ENCODE results near the gene MAFB.

Gene MAFB

GRCh38 chr20:40691566-40692239, 2.7 kb upstream of the MAFB start:
- H3K27me3 ChIP-seq (replicated peaks), result peaks cover 61% of the 10 kb centered on the region
- no peak for TF ChIP-seq CTCF (IDR thresholded peaks at IDR 0.05; ENCODE audit: low read depth, low read length, missing control alignments)
- H3K36me3 ChIP-seq (replicated peaks), result no peaks in the 10 kb centered on the region
- no peak overlapping the region for H3K27ac ChIP-seq
- no peak overlapping the region for H3K4me3 ChIP-seq (ENCODE audit: low read depth, low read length)
- no peak for DNase-seq
- in situ Hi-C loops (cut with HindIII; ENCODE audit: low pct_ligation_motif_present, low sequenced_read_pairs), result no loop called here

DNA sequence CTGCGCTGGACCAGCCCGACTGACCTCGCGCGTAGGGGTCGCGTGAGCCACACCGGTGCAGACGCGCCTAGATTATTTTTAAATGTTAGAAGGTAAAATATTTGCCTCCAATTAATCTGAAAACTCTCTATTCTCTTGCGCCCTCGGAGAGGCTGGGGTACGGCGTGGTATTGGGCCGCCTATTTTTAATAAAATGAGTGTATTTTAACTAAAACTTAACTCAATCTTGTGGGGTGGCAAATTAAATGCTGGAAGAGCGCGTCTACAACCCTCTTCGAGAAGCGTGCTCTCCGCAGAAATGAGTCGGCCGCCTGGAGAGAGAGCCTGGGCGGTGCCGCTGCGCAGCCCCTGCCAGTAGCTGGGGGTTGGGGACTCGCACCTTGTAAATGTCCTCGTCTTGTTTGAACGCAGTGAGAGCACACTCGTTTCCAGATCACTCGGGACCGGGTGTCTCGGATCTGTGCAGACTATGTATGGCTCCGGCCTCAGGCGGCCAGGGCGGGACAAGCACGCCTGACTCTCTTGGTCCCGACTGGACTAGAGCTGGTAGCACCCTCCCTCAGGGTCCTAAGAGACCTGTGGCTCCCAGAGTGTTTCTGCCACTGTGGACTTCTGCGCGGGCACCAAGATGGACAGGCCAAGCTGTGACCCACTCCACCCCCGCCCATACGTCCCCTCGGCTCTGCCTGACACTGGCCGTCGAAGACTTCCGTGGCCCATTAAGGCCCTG, 2.0 kb upstream of the MAFB start:
- TF ChIP-seq CTCF (IDR thresholded peaks at IDR 0.05; ENCODE audit: low read depth, low read length, missing control alignments), result no peak
- H3K27ac ChIP-seq, result no peak overlapping the region
- DNase-seq, result no peak
- no peaks in the 10 kb centered on the region for H3K36me3 ChIP-seq (replicated peaks)
- in situ Hi-C loops (cut with HindIII; ENCODE audit: low pct_ligation_motif_present, low sequenced_read_pairs), result no loop called here
- H3K27me3 ChIP-seq (replicated peaks), result peaks cover 61% of the 10 kb centered on the region
- H3K4me3 ChIP-seq (ENCODE audit: low read depth, low read length), result no peak overlapping the region

DNA sequence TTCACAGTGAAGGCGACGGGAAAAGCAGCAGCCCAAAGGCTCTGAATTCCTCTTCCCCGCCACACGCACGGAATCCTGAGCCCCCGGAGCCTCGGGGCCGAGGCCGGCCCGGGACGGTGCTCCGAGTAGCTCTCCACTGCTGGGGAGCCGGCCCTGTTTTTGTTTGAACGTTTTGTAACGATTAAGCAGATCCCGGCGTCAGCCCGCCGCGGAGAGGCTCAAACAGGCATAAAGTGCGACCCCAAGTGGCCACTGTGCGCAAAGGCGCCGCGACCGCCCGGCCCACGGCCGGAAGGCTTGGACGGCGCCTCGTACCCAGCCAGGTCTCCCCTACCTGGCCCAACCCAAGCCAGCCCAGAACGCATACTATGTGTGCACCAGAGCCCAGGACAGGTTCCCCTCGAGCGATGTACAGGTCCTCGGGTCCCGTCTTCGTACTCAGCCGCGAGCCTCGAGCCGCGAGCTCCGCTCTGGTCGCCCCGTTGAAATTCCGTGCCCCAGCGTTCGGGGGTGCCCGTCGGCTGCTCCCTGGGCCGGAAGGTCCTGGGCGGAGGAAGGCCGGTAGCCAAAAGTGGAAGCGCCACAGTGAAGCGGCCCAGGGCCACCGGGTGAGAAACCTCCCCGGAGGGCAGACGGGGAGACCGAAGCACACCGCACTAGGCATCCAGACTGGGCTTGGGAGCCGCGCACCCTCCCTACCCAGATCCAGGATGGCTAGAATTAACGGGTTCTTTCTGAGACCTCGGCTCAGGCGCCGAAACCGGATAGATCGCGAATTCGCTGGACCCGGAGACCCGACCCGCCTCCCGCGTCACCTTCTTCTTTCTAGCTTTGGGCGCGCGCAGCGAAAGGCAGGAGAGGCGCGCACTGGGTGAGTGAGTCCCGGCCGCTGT, 1.2 kb upstream of the MAFB start:
- peak overlapping the region; percentile 3 for H3K27ac ChIP-seq
- peak; percentile 94 for TF ChIP-seq CTCF (IDR thresholded peaks at IDR 0.05; ENCODE audit: low read depth, low read length, missing control alignments)
- H3K27me3 ChIP-seq (replicated peaks), result peaks cover 64% of the 10 kb centered on the region
- peak overlapping the region; percentile 55 for H3K4me3 ChIP-seq (ENCODE audit: low read depth, low read length)
- DNase-seq, result peak; percentile 87
- in situ Hi-C loops (cut with HindIII; ENCODE audit: low pct_ligation_motif_present, low sequenced_read_pairs), result no loop called here
- no peaks in the 10 kb centered on the region for H3K36me3 ChIP-seq (replicated peaks)

- Histone ChIP-seq H3K27me3 (replicated peaks) (peaks cover 67% of the 10 kb centered on the region), H3K36me3 (replicated peaks) (no peaks in the 10 kb centered on the region), H3K27ac (no peak overlapping the region), H3K4me3 (ENCODE audit: low read depth, low read length) (peak overlapping the region; percentile 45)
- DNase-seq, result no peak
- TF ChIP-seq CTCF (IDR thresholded peaks at IDR 0.05; ENCODE audit: low read depth, low read length, missing control alignments), result no peak
- in situ Hi-C loops (cut with HindIII; ENCODE audit: low pct_ligation_motif_present, low sequenced_read_pairs), result no loop called here
These were observed 622 bp downstream of the MAFB start for GRCh38 chr20:40688129-40689099.

Data from brain microvascular endothelial cell (primary cell).